Bone marrow (tissue), 2 donors: ENCODE measurements around the gene PRDM16.

ENCODE experiments used
- DNase-seq, 2 donors: peaks; one replicate each; lab custom pipeline; 2025; lab: John Stamatoyannopoulos, UW

PRDM16 gene

GRCh38 chr1:3306583-3307291 is 237.7 kb downstream of the PRDM16 start:
- peak in 1 of 2 donors; percentile 34 for DNase-seq

GRCh38 chr1:3307359-3307758 is 238.4 kb downstream of the PRDM16 start:
- DNase-seq = no peak

GRCh38 chr1:3308053-3308452 is 239.1 kb downstream of the PRDM16 start:
- no peak for DNase-seq

GRCh38 chr1:3310718-3311400 is 241.9 kb downstream of the PRDM16 start:
- DNase-seq = no peak

GRCh38 chr1:3311711-3312110 is 242.7 kb downstream of the PRDM16 start:
- DNase-seq = no peak

GRCh38 chr1:3312310-3312897 is 243.4 kb downstream of the PRDM16 start:
- no peak for DNase-seq

- peak; percentile 20 to 87 for DNase-seq
These were observed 244.0 kb downstream of the PRDM16 start for GRCh38 chr1:3312898-3313575.

GRCh38 chr1:3313576-3313950 is 244.6 kb downstream of the PRDM16 start:
- peak in 1 of 2 donors; percentile 64 for DNase-seq

GRCh38 chr1:3314491-3315381 is 245.7 kb downstream of the PRDM16 start:
- DNase-seq = no peak

- no peak for DNase-seq
These were observed 246.7 kb downstream of the PRDM16 start for GRCh38 chr1:3315399-3316339.

GRCh38 chr1:3316340-3316943 is 247.4 kb downstream of the PRDM16 start:
- no peak for DNase-seq

GRCh38 chr1:3317456-3317855 is 248.5 kb downstream of the PRDM16 start:
- DNase-seq = no peak

GRCh38 chr1:3318329-3318728 is 249.3 kb downstream of the PRDM16 start:
- DNase-seq = no peak

GRCh38 chr1:3319874-3320245 is 250.9 kb downstream of the PRDM16 start:
- peak in 1 of 2 donors; percentile 14 for DNase-seq

- no peak for DNase-seq
These were observed 251.5 kb downstream of the PRDM16 start for GRCh38 chr1:3320246-3321152.

GRCh38 chr1:3321559-3322449 is 252.8 kb downstream of the PRDM16 start:
- DNase-seq = no peak

GRCh38 chr1:3322450-3323020 is 253.5 kb downstream of the PRDM16 start:
- DNase-seq = no peak
